ENCODE results near the gene NINL. TPM values are rescaled to one million over a fixed set of nuclear protein-coding genes. Genes with fewer than 3 reads are reported as not detected.

Gene NINL
- total RNA-seq, 1 experiment from 2014 or later, result 31.5 TPM

DNA sequence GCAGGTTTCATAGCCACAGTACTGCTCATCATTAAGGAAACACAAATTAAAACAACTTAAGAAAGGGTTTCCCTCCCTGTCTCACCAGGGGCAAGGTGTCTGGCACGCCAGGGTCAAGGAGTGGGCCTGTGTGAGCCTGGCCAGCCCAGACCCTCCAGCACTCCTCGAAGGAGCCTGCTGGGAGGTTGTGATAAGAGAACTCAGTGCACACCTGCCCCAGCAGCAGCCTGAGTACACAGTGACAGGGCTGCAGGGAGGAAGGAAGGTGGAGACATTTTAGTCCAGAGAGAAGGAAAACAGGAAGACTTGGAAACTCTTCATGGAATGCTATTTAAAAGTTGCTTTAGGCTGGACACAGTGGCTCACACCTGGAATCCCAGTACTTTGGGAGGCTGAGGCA is 14.1 kb downstream of the NINL start:
- Histone ChIP-seq H3K27me3 (replicated peaks; ENCODE audit: insufficient read depth, low read depth, low read length, poor library complexity) (no peaks in the 10 kb centered on the region), H3K9me3 (ENCODE audit: low read depth, low read length, poor library complexity, severe bottlenecking) (no peaks in the 10 kb centered on the region), H3K4me1 (ENCODE audit: insufficient read depth, low read length, poor library complexity, severe bottlenecking) (no peaks in the 10 kb centered on the region), H3K27ac (ENCODE audit: low read depth, low read length, poor library complexity, severe bottlenecking) (peak overlapping the region; percentile 32), H3K36me3 (ENCODE audit: insufficient read depth, low read length, poor library complexity, severe bottlenecking) (peaks cover 7% of the 10 kb centered on the region), H3K4me3 (ENCODE audit: low read depth, low read length, poor library complexity, severe bottlenecking) (no peak overlapping the region)
- no TSS peak for BruUV-seq (replicated peaks)
- DNase-seq (ENCODE audit: low spot score), result no peak
- ChIA-PET POLR2A (ENCODE audit: low non-redundant PET) (no interaction called here), CTCF (no interaction called here)
- intact Hi-C loops (cut with micrococcal nuclease; ENCODE audit: unreplicated experiment), result no loop called here
- TF ChIP-seq, protein P1, sequence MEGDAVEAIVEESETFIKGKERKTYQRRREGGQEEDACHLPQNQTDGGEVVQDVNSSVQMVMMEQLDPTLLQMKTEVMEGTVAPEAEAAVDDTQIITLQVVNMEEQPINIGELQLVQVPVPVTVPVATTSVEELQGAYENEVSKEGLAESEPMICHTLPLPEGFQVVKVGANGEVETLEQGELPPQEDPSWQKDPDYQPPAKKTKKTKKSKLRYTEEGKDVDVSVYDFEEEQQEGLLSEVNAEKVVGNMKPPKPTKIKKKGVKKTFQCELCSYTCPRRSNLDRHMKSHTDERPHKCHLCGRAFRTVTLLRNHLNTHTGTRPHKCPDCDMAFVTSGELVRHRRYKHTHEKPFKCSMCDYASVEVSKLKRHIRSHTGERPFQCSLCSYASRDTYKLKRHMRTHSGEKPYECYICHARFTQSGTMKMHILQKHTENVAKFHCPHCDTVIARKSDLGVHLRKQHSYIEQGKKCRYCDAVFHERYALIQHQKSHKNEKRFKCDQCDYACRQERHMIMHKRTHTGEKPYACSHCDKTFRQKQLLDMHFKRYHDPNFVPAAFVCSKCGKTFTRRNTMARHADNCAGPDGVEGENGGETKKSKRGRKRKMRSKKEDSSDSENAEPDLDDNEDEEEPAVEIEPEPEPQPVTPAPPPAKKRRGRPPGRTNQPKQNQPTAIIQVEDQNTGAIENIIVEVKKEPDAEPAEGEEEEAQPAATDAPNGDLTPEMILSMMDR (conservative IDR thresholded peaks at IDR 0.05; ENCODE audit: low read depth, low read length), result no peak
- TF ChIP-seq EZH2 (IDR thresholded peaks at IDR 0.05; ENCODE audit: borderline replicate concordance, low read depth, low read length, poor library complexity, severe bottlenecking), result no peak

DNA sequence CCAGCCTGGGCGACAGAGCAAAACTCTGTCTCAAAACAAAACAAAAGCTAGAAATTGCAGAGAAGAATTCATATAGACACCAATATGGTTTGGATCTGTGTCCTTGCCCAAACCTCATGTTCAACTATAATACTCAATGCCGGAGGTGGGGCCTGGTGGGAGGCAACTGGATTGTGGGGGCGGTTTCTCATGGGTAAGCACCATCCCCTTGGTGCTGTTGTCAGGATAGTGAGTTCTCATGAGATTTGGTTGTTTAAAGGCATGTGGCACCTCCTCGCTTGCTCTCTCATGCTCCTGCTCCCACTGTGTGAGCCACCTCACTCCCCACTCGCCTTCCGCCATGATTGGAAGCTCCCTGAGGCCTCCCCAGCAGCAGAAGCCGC is 15.2 kb downstream of the NINL start:
- Histone ChIP-seq H3K4me3 (ENCODE audit: low read depth, low read length, poor library complexity, severe bottlenecking) (no peak overlapping the region), H3K27me3 (replicated peaks; ENCODE audit: insufficient read depth, low read depth, low read length, poor library complexity) (no peaks in the 10 kb centered on the region), H3K27ac (ENCODE audit: low read depth, low read length, poor library complexity, severe bottlenecking) (no peak overlapping the region), H3K4me1 (ENCODE audit: insufficient read depth, low read length, poor library complexity, severe bottlenecking) (no peaks in the 10 kb centered on the region), H3K9me3 (ENCODE audit: low read depth, low read length, poor library complexity, severe bottlenecking) (no peaks in the 10 kb centered on the region), H3K36me3 (ENCODE audit: insufficient read depth, low read length, poor library complexity, severe bottlenecking) (peaks cover 7% of the 10 kb centered on the region)
- no TSS peak for BruUV-seq (replicated peaks)
- CTCF ChIA-PET, result no interaction called here
- intact Hi-C loops (cut with micrococcal nuclease; ENCODE audit: unreplicated experiment), result no loop called here
- POLR2A ChIA-PET (ENCODE audit: low non-redundant PET), result no interaction called here
- no peak for DNase-seq (ENCODE audit: low spot score)
- no peak for TF ChIP-seq EZH2 (IDR thresholded peaks at IDR 0.05; ENCODE audit: borderline replicate concordance, low read depth, low read length, poor library complexity, severe bottlenecking)
- TF ChIP-seq, protein P1 (conservative IDR thresholded peaks at IDR 0.05; ENCODE audit: low read depth, low read length), result no peak

DNA sequence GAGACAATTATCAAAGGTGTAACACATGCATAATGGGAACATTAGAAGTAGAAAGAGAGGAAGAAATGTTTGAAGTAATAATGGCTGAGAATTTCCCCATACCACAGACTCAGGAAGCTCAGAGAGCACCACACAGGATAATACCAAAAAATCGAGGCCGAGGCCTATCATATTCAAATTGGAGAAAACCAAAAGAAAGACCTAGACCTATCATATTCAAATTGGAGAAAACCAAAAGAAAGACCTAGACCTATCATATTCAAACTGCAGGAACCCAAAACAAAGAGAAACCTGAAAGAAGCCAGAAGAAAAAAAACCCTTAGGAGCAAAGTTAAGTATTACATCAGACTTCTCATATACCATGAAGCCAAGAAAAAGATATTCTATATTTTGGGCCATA is 18.0 kb downstream of the NINL start:
- peaks cover 7% of the 10 kb centered on the region for H3K36me3 ChIP-seq (ENCODE audit: insufficient read depth, low read length, poor library complexity, severe bottlenecking)
- ChIA-PET POLR2A (ENCODE audit: low non-redundant PET) (no interaction called here), CTCF (interaction anchor here (0.6 kb wide), 1 partner anchor 14 kb away, joined by 4 read pairs; no protein-coding TSS in a partner anchor)
- no peaks in the 10 kb centered on the region for H3K27me3 ChIP-seq (replicated peaks; ENCODE audit: insufficient read depth, low read depth, low read length, poor library complexity)
- H3K4me1 ChIP-seq (ENCODE audit: insufficient read depth, low read length, poor library complexity, severe bottlenecking), result no peaks in the 10 kb centered on the region
- TF ChIP-seq, protein P1 (conservative IDR thresholded peaks at IDR 0.05; ENCODE audit: low read depth, low read length), result no peak
- TF ChIP-seq EZH2 (IDR thresholded peaks at IDR 0.05; ENCODE audit: borderline replicate concordance, low read depth, low read length, poor library complexity, severe bottlenecking), result no peak
- no peak overlapping the region for H3K4me3 ChIP-seq (ENCODE audit: low read depth, low read length, poor library complexity, severe bottlenecking)
- no peaks in the 10 kb centered on the region for H3K9me3 ChIP-seq (ENCODE audit: low read depth, low read length, poor library complexity, severe bottlenecking)
- intact Hi-C loops (cut with micrococcal nuclease; ENCODE audit: unreplicated experiment), result no loop called here
- no peak overlapping the region for H3K27ac ChIP-seq (ENCODE audit: low read depth, low read length, poor library complexity, severe bottlenecking)
- DNase-seq (ENCODE audit: low spot score), result no peak
- no TSS peak for BruUV-seq (replicated peaks)

Measured in A673 (cell line).